B cell (primary cell): ENCODE results near the gene HSPB9. TPM values are rescaled to one million over a fixed set of nuclear protein-coding genes. Genes with fewer than 3 reads are reported as not detected.

ENCODE experiments used
- ATAC-seq: fragments of 200-7000 bp; cut with Tn5 transposase; one replicate; pipeline ENCODE4 v1.10.0; 2021; ENCODE audit warnings: low read depth, mild to moderate bottlenecking, moderate number of reproducible peaks, moderate library complexity
- CTCF ChIA-PET: fragments of 350-600 bp; sonication (Branson Sonifier 250); formaldehyde crosslinking; loops from one replicate; lab custom pipeline; 2021; ENCODE audit warnings: antibody characterized with exemption, inconsistent platforms; lab: Charles Lee
- POLR2A ChIA-PET: fragments of 350-600 bp; sonication (Branson Sonifier 250); formaldehyde crosslinking; loops from one replicate; lab custom pipeline; 2021; ENCODE audit warnings: antibody characterized with exemption; lab: Charles Lee
- DNase-seq: peaks from one replicate; pipeline ENCODE4 v3.0.0; 2013
- H2AFZ ChIP-seq: 2 replicates; pipeline ENCODE4 v1.6.1; 2012; ENCODE audit warnings: mild to moderate bottlenecking, low read depth, low read length; ENCODE audit not compliant: insufficient read depth, poor library complexity, severe bottlenecking
- H3K27ac ChIP-seq, 2 donors: 1 replicate in 1 of 2; 2 replicates in 1 of 2; pipeline ENCODE4 v1.5.1; 2012 to 2013; ENCODE audit warnings: low read length in 2 of 2, mild to moderate bottlenecking in 2 of 2, moderate library complexity in 1 of 2
- H3K27me3 ChIP-seq, 4 experiments: fragments of 200-600 bp in 1 of 4; sonication (generic) in 1 of 4; replicated peaks in 1 of 4; 1 replicate in 2 of 4; 2 replicates in 2 of 4; pipeline versions ENCODE4 v1.6.1 to v1.7.0; 2013 to 2016; ENCODE audit warnings: low read length in 3 of 4, mild to moderate bottlenecking in 2 of 4, mixed read lengths in 1 of 4, moderate library complexity in 1 of 4; ENCODE audit not compliant: insufficient read depth in 4 of 4, control insufficient read depth in 3 of 4; ENCODE audit errors: control extremely low read depth in 1 of 4
- H3K36me3 ChIP-seq, 2 experiments: replicated peaks in 1 of 2; 1 replicate in 1 of 2; 2 replicates in 1 of 2; pipeline versions ENCODE4 v1.6.1 to v1.7.1; 2013; ENCODE audit warnings: low read length in 1 of 2; ENCODE audit not compliant: insufficient read depth in 2 of 2, control insufficient read depth in 1 of 2; ENCODE audit errors: control extremely low read depth in 1 of 2, extremely low read depth in 1 of 2
- H3K4me1 ChIP-seq, 2 donors: fragments of 200-600 bp in 1 of 2; sonication (generic) in 1 of 2; 1 replicate in 1 of 2; 2 replicates in 1 of 2; pipeline versions ENCODE4 v1.5.1 to v1.6.1; 2013 to 2017; ENCODE audit warnings: low read length in 2 of 2; ENCODE audit not compliant: control insufficient read depth in 2 of 2, insufficient read depth in 2 of 2
- H3K4me2 ChIP-seq: replicated peaks from 2 replicates; pipeline ENCODE3; 2012; ENCODE audit warnings: mild to moderate bottlenecking, low read depth, low read length; ENCODE audit not compliant: poor library complexity, severe bottlenecking
- H3K4me3 ChIP-seq, 5 experiments: fragments of 200-600 bp in 1 of 5; sonication (generic) in 1 of 5; 1 replicate in 3 of 5; 2 replicates in 2 of 5; pipeline versions ENCODE4 v1.5.1 to v1.7.0; 2011 to 2016; ENCODE audit warnings: low read length in 4 of 5, mild to moderate bottlenecking in 4 of 5, low read depth in 2 of 5, control low read depth in 1 of 5, moderate library complexity in 1 of 5; ENCODE audit not compliant: insufficient read depth in 1 of 5; ENCODE audit errors: control extremely low read depth in 1 of 5, extremely low read depth in 1 of 5
- H3K79me2 ChIP-seq: fragments of 200-600 bp; sonication (generic); one replicate; pipeline ENCODE4 v1.6.0; 2016; ENCODE audit warnings: low read length; ENCODE audit not compliant: control insufficient read depth, insufficient read depth
- H3K9ac ChIP-seq: fragments of 200-600 bp; sonication (generic); 2 replicates; pipeline ENCODE4 v1.6.1; 2017; ENCODE audit warnings: mild to moderate bottlenecking, low read length, moderate library complexity
- H3K9me3 ChIP-seq, 3 donors: one replicate each; pipeline versions ENCODE4 v1.6.1 to v1.7.1; 2013; ENCODE audit warnings: low read length in 2 of 3; ENCODE audit not compliant: control insufficient read depth in 2 of 3, insufficient read depth in 1 of 3; ENCODE audit errors: control extremely low read depth in 1 of 3
- H4K20me1 ChIP-seq: 2 replicates; pipeline ENCODE4 v1.6.0; 2012; ENCODE audit warnings: mild to moderate bottlenecking, low read length; ENCODE audit not compliant: insufficient read depth, control insufficient read depth, poor library complexity, severe bottlenecking
- H3K27ac Mint-ChIP-seq: one replicate; pipeline ENCODE4 v1.8.0; 2021; ENCODE audit warnings: mixed read lengths
- H3K27me3 Mint-ChIP-seq: one replicate; pipeline ENCODE4 v1.8.0; 2021; ENCODE audit warnings: mixed read lengths
- H3K4me1 Mint-ChIP-seq: one replicate; pipeline ENCODE4 v1.8.0; 2021; ENCODE audit warnings: mixed read lengths
- H3K4me3 Mint-ChIP-seq: one replicate; pipeline ENCODE4 v1.8.0; 2021; ENCODE audit warnings: mixed read lengths
- H3K9me3 Mint-ChIP-seq: one replicate; pipeline ENCODE4 v1.8.0; 2022; ENCODE audit warnings: mixed read lengths; ENCODE audit not compliant: insufficient read depth
- EZH2 ChIP-seq: IDR thresholded peaks from 2 replicates; pipeline ENCODE4 v1.6.1; 2012; ENCODE audit warnings: borderline replicate concordance, low read depth, mild to moderate bottlenecking, moderate library complexity, low read length; ENCODE audit not compliant: insufficient read depth, poor library complexity, severe bottlenecking
- WGBS: methylation state at CpG from one replicate; pipeline ENCODE4 v1.1.5; 2013; ENCODE audit warnings: missing lambda C conversion rate; ENCODE audit not compliant: insufficient coverage; 5-methylcytosine and 5-hydroxymethylcytosine counted together
- intact Hi-C: fragments of 100-400 bp; cut with micrococcal nuclease; formaldehyde crosslinking; loops from one replicate; pipeline ENCODE4 v1.10.0; 2022
- polyA plus RNA-seq: library from polyadenylated mRNA; depleted of rRNA; stranded (reverse); fragments of >200 nt; gene quantifications from 2 replicates; pipeline ENCODE4 v1.2.3, GENCODE V29; 2012
- total RNA-seq, 2 donors: library from RNA; stranded (reverse); fragments of 120-200 nt in 1 of 2; gene quantifications; 1 replicate in 1 of 2; 2 replicates in 1 of 2; pipeline versions ENCODE4 v1.2.3 to v1.2.4, GENCODE V29; 2013 to 2022
- TF ChIP-seq, protein P1 (sequence below): fragments of 200-600 bp; IDR thresholded peaks from one replicate; pipeline ENCODE4 v1.8.0; 2022; ENCODE audit warnings: antibody characterized with exemption, mild to moderate bottlenecking

Gene HSPB9
- total and polyA plus RNA-seq, 2 donors (not counting 1 experiment from before 2014, with no cell fraction given) = 0.09 TPM; not detected in 1

DNA sequence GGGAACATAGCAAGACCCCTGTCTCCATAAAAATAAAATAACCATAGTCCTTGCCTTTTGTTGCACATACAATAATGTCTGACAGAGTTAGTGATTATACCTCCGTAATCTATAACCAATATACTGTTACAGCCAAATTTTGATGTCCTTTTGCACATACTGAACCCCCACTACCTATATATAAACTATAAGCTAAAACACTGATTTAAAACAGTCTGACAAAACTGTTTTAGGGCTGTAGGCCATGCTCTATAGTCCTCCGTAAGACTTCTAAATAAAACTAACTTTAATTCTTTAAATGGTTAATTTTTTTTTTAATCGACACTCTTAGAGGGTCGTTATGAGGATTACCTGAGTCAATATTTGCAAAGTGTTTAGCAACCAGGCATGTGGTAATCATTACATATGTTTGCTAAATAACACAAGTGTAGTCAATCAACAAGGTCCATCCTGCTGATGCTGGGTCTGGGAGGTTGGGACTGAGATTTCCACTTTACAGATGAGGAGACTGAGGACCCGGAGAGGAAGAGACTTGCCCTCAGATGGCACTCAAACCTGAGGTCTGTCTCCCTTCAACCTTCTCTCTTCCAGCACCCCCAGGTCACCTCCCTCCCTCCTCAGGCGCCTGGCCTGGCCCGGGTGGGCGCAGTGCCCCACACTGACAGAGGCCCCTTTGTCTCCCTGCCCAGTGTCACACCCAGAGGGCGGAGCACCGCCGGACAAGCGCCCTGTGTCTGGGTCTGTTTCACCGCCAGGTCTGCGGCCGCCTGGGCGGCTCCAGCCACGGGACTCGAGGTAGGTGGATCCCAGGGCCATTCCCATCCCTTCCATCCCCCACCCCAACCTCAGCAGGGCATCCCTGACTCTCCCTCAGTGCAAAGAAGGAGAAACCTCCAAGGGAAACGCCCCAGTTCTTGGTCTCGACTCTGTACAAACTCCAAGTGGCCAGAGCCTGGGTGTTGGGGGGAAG, 34.6 kb upstream of the HSPB9 start:
- POLR2A ChIA-PET = no interaction called here
- Histone ChIP-seq H3K4me2 (no peak overlapping the region), H3K4me1 (no peaks in the 10 kb centered on the region), H3K9me3 (no peaks in the 10 kb centered on the region), H3K36me3 (no peaks in the 10 kb centered on the region), H3K9ac (no peak overlapping the region), H2AFZ (no peak overlapping the region), H3K79me2 (no peaks in the 10 kb centered on the region), H3K4me3 (no peak overlapping the region), H4K20me1 (no peaks in the 10 kb centered on the region), H3K27me3 (peaks cover 0 to 2% (median 0%) of the 10 kb centered on the region in 4 experiments), H3K27ac (no peak overlapping the region)
- TF ChIP-seq EZH2 = no peak
- TF ChIP-seq, protein P1, sequence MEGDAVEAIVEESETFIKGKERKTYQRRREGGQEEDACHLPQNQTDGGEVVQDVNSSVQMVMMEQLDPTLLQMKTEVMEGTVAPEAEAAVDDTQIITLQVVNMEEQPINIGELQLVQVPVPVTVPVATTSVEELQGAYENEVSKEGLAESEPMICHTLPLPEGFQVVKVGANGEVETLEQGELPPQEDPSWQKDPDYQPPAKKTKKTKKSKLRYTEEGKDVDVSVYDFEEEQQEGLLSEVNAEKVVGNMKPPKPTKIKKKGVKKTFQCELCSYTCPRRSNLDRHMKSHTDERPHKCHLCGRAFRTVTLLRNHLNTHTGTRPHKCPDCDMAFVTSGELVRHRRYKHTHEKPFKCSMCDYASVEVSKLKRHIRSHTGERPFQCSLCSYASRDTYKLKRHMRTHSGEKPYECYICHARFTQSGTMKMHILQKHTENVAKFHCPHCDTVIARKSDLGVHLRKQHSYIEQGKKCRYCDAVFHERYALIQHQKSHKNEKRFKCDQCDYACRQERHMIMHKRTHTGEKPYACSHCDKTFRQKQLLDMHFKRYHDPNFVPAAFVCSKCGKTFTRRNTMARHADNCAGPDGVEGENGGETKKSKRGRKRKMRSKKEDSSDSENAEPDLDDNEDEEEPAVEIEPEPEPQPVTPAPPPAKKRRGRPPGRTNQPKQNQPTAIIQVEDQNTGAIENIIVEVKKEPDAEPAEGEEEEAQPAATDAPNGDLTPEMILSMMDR = no peak
- H3K9me3 Mint-ChIP-seq = no peaks in the 10 kb centered on the region
- intact Hi-C loops = no loop called here
- no peaks in the 10 kb centered on the region for H3K4me1 Mint-ChIP-seq
- over 99% methylated on average over 13 of the region's 20 CpGs for WGBS
- DNase-seq = no peak
- no peak overlapping the region for H3K27ac Mint-ChIP-seq
- no peak overlapping the region for H3K4me3 Mint-ChIP-seq
- H3K27me3 Mint-ChIP-seq = peaks cover 17% of the 10 kb centered on the region
- ATAC-seq = no peak
- CTCF ChIA-PET = interaction anchor here (0.9 to 1.6 kb wide), 2 partner anchors 13 to 20 kb away, joined by 3 to 4 read pairs; no protein-coding TSS in a partner anchor

DNA sequence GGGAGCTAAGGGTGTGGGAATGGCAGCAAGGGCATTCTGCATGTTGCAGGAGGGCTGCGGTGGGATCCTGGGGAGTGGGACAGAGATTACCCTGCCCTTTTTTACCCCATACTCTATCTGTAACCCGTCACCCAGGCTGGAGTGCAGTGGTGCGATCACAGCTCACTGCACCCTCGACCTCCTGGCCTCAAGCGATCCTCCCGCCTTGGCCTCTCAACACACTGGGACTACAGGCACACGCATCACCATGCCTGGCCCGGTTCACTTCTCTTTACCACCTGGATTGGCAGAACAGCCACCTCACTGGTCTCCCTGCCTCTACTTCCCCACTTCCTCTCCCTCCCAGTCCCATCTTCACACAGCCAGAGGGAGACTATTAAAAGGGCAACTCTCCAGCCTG, 33.9 kb upstream of the HSPB9 start:
- peaks cover 17% of the 10 kb centered on the region for H3K27me3 Mint-ChIP-seq
- H3K4me1 Mint-ChIP-seq = no peaks in the 10 kb centered on the region
- no peaks in the 10 kb centered on the region for H3K4me1 ChIP-seq
- no peaks in the 10 kb centered on the region for H3K9me3 Mint-ChIP-seq
- H3K4me2 ChIP-seq = no peak overlapping the region
- H3K79me2 ChIP-seq = no peaks in the 10 kb centered on the region
- intact Hi-C loops = no loop called here
- no peak overlapping the region for H3K4me3 ChIP-seq
- TF ChIP-seq, protein P1 = no peak
- TF ChIP-seq EZH2 = no peak
- no peak overlapping the region for H3K27ac ChIP-seq
- ATAC-seq (no peak), DNase-seq (no peak)
- CTCF ChIA-PET = interaction anchor here (1.0 to 1.6 kb wide), 2 partner anchors 21 to 125 kb away, joined by 4 to 6 read pairs; no protein-coding TSS in a partner anchor
- POLR2A ChIA-PET = no interaction called here
- H3K9ac ChIP-seq = no peak overlapping the region
- H3K27me3 ChIP-seq = peaks cover 0 to 2% (median 0%) of the 10 kb centered on the region in 4 experiments
- H3K27ac Mint-ChIP-seq = no peak overlapping the region
- 85% methylated on average over 5 of the region's 8 CpGs for WGBS
- no peak overlapping the region for H3K4me3 Mint-ChIP-seq
- H2AFZ ChIP-seq = no peak overlapping the region
- no peaks in the 10 kb centered on the region for H3K36me3 ChIP-seq
- no peaks in the 10 kb centered on the region for H3K9me3 ChIP-seq
- H4K20me1 ChIP-seq = no peaks in the 10 kb centered on the region
